CD4-positive, alpha-beta T cell treated with Interleukin-6 at 100 ng/mL for 8 hours (primary cell): ENCODE data around the gene NEK1.
A peak's percentile ranks its signal among the peaks of the same experiment; 100 is the strongest.

Experiments used
- DNase-seq: peaks from one replicate; pipeline ENCODE4 v3.0.0-alpha.2; 2020; ENCODE audit warnings: mixed read lengths, low spot score

Gene NEK1

DNA sequence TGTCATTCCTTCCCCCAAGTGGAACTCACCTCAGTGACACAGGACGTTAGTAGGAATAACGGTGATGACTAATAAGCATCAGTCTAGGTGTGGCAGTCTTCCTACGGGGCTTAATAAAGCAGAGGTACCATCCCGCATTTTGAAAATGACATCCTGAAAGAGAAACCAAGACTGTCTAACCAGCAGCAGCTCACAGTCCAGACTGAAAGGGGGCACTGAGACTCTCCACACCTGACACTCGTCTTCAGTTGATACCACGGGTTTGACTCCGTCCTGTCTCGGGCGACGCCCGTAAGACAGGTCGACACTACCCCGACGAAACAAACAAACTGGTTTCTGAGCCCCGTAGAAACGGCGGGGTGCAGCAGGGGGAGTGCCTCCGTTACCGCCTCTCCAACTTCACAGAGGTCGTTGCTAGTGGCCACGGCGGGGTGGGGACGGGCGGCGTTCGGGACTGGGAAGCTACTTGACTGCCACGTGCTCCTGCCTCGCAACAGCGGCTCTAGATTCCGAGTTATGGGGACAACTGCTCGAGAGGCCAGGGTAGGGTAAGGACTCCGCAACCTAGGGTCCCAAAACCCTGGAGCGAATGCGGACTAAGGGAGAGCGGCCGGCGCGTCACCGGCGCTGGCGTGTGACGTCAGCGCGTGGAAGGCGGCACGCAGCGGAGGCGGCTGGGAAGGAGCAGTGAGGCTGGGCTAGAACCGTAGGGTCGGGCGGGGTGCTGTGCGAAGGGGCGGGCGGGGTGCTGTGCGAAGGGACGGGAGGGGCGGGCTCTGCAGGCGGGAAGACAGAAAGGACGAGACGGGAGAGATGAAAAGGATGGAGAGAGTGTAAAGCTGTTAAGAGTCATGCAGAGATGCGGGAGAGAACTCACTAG lies at the start of gene NEK1:
TSS of gene NEK1 (minus strand) at position 593 of the 880 bp plus-strand sequence. CDS start 9,953 bp downstream, outside the sequence.
- DNase-seq = peak; percentile 86

DNA sequence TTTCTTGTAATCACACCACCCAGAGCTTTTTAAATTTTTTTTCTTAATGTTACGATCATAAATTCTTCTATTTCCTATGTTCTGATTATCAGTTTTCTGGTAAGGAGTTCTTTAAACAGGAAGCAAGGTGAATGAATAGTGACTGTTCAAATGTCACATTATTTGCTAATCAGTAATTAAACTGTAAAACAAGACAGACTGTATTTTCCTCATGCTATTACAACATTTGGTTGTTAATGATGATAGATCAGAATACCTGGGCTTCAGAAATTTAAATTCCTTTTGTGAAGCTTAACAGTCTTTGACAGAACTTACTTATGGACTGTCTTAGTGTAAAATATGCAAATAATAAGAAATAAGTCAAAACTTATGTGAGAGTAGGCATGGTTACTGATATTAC lies 49.4 kb upstream of the NEK1 start:
- no peak for DNase-seq

- DNase-seq = no peak
These were observed 48.5 kb upstream of the NEK1 start for GRCh38 chr4:169660929-169661328.

DNA sequence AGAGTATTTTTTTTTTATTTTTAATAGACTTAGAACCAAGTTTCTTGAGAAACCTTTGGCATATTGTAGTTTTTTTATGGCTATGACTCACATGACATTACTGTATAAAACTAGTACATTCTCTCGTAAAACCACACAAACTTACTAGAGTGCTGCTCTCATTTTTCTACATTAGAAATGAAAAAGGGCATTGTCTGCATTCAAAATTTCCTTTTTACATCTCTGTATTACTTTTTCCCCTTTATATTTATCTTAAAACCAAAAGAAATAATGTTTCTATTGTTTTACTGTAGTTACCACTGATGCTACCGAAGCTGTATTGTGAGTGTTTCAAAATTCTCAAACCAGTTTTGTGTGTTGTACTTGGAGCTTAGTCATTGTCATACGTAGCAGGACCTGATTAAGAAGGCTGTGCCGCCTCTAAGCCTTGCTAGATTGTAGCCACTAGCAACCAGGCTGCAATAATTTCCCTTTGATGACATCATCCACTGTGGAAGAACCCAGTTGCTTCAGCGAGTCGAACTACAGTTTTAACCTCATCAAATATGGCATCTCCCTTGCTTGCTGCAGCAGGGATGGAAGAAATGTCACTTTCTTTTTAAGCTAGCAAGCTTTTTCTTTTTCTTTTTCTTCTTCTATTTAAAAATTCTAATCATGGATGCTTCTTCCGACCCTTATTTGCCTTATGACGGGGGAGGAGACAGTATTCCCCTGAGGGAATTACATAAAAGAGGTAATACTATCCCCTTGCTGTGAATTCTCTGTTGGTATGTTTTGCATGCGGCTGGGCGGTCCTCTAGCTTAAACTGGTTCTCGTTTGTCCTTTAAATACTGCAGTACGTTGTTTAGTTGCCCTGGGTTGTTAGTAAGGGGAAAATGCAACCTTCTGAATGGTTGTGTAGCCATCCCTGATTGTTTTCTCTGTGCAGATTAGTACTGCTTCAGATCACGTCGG lies 47.6 kb upstream of the NEK1 start:
- peak; percentile 79 for DNase-seq

- no peak for DNase-seq
These were observed 46.8 kb upstream of the NEK1 start for GRCh38 chr4:169658975-169659715.

DNA sequence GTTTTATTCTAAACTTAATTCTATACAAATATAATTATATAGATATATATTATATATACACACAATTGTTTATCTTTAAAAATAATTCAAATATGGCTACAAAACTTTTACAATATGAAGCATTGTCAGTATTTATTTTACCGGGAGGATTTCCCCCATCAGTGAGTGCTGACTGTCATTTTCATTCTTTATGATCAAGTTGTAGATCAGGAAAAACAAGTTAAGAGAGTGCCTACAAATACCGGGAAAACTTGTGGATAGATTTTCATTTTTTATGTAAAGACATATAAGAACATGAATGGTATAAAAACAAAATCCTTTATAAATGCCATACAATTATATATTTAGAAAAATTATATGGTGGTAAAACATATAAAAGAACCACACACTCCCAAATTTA lies 45.8 kb upstream of the NEK1 start:
- DNase-seq = no peak

DNA sequence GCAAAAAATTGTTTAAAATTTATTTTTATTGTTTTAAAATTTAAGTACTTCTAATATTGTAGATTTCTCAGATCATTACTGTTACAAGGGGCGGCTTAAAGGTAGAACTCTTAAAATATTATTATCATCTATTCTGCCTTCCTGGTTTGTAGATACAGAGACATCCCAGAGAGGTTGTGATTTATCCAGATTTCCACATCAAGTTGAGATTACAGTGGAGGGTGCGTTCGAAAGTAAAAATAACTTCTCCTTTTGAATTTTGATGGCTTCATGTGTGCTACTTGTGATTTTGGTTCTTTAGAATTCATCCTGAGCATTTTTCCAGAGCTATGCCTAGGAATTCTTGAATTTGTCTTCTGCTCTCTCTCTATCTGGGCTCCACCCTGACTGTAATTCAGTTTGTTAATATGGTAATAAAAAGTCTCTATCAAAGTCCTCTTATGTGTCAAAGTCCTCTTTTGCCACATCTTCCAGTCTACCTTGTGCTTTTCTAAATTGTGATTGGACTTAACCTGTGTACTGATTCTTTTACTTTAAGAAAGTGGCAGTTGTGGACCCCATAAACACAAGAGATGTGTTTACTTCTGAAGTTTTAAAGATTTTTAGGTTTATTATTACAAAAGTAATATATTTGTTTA lies 45.2 kb upstream of the NEK1 start:
- DNase-seq = no peak

DNA sequence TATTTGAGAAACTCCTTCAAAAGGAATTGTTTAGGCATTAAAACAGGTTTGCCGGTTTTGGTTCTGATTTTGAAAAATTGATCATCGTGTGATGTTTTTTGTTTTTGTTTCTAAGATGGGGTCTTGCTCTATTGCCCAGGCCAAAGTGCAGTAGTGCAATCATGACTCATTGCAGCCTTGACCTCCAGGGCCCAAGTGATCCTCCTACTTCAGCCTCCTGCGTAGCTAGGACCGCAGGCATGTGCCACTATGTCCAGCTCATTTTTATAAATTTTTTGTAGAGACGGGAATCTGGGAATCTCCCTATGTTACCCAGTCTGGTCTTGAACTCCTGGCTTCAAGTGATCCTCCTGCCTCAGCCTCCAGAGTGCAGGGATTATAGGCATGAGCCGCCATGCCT lies 43.0 kb upstream of the NEK1 start:
- DNase-seq = no peak

- no peak for DNase-seq
These were observed 40.2 kb upstream of the NEK1 start for GRCh38 chr4:169652535-169652934.

DNA sequence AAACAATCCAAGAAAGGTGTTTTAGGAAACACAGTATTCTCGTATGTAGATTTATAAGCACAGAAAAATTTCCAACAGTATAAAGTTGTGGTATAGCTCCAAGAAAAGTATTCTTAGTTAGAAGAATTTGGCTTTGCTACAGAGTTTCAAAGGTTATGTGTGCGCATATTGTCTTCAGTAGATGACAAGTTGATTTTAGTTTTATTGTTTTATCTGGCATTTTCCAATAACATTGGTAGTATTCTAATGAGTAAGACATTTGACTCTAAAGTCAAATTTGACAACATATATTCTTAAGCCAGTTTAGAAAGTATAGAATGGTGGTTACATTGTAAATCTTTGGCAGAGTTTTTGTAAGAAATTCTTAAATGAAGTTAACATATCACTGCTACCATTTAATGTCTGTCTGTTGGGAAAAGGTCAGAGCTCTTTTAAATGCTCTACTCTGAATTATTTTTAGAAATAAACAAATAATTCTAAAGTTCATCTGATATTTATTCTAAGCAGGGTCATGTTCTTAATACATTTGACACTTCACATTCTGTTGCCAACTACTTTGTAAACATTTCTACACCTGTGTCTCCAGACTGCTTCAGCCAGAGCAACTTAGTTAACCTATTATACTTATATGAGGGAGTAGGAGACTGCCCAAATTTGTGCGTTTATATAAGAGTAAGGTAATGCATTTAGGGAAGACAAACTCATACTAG lies 38.0 kb upstream of the NEK1 start:
- no peak for DNase-seq

GRCh38 chr4:169649545-169650226 lies 37.3 kb upstream of the NEK1 start:
- DNase-seq = no peak

GRCh38 chr4:169645627-169646026 lies 33.2 kb upstream of the NEK1 start:
- DNase-seq = no peak

DNA sequence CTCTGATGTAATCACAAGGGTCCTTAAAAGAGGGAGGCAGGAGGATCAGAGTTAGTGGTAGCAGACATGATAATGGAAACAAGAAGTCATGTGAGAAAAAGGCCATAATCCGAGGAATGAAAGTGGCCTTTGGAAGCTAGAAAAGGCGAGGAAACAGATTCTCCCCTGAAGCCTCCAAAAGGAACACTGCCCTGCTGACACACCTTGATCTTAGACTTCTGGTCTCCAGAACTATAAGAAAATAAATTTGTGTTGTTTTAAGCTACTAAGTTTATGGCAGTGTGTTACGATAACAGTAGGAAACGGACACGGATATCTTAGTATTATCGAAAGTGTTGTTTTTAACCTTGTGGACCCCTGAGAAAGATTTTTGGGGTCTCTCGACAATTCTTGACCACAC lies 32.4 kb upstream of the NEK1 start:
- DNase-seq = no peak

DNA sequence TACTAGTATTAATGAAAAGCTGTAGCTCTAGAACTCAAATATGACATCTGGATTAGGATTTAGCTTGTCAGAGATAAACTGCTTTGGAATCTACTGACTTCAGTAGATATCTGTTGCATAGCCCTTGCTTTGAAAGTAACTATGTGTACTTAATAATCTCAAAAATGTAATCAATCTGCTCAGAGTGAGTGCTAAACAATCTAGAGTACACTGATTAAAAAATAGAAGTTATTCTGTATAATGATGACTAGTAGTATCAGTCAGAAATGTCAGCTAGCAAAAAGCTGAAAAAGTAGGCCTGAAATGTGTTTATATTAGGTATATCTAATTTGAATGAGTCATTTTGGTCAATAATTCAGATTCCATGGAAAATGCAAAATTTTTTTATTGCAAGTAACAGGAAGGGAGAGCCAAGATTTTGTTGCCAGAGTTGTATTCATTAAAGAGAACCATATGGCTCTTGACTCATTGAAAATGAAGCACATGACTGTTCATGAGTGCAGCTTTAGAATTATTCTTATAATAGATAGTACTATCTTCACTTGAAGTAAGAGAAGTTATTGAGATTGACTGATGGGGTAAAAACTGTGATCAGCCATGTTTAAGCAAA lies 28.0 kb upstream of the NEK1 start:
- no peak for DNase-seq

DNA sequence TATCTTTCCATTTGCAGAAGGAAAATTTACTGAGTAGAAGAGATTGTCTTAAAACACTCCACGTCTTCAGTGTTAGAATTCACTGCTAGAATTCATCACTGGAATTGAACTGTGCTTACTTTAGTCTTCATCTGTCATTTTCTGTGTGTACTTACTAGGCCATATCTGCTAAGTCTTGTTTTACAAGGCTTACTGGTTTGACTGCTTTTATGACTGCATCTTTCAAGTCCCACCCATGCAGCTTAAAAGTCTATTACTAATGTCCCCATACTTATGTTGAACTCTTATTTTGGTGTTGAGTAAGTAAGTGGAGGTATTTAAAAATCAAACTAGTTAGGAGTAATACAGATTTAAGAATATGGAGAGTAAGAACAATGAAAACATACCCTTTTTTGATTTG lies 22.6 kb upstream of the NEK1 start:
- no peak for DNase-seq

DNA sequence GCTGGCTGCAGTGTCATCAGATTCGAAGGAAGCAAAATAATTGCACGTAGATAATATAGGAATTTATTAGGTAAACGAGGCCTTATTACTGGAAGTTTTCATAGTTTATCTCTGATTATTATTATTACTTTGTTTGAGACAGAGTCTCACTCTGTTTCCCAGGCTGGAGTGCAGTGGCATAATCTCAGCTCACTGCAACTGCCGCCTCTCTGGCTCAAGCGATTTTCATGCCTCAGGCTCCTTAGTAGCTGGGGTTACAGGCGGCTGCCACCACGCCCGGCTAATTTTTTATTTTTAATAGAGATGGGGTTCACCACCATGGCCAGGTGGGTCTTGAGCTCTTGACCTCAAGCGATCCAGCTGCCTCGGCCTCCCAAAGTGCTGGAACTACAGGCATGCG lies 20.5 kb upstream of the NEK1 start:
- DNase-seq = no peak

- no peak for DNase-seq
These were observed 17.7 kb upstream of the NEK1 start for GRCh38 chr4:169630069-169630468.

DNA sequence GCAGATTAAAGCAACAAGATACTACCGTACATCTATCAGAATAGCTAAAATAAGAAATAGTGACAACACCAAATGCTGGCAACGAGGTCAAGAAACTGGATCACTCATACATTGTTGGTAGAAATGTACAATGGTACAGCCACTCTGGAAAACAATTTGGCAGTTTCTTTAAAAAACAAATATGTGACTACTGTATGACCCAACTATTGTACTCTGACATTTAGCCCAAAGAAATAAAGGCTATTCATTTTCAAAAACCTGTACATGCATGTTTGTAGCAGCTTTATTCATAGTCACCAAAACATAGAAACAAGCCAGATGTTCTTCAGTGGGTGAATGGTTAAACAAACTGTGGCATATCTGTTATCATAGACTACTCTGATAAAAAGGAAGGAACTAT lies 16.2 kb upstream of the NEK1 start:
- DNase-seq = no peak

GRCh38 chr4:169627307-169627706 lies 14.9 kb upstream of the NEK1 start:
- DNase-seq = no peak
